SU-DHL-6 (cell line): Measurements from ENCODE around the gene RGS6.

Experiments used
- EZH2phosphoT487 ChIP-seq: fragments of 200-600 bp; sonication (generic), shearing (Covaris generic); conservative IDR thresholded peaks from 2 replicates; pipeline ENCODE4 v1.6.1; 2018; ENCODE audit warnings: mild to moderate bottlenecking, antibody characterized with exemption, low read length, moderate library complexity, mixed read lengths
- TF ChIP-seq, protein P1 (sequence below): fragments of 200-600 bp; sonication (generic); IDR thresholded peaks from one replicate; pipeline ENCODE4 v1.5.1; 2017; ENCODE audit warnings: antibody characterized with exemption, mild to moderate bottlenecking, low read length, moderate library complexity; ENCODE audit not compliant: insufficient read depth, poor library complexity, severe bottlenecking

DNA sequence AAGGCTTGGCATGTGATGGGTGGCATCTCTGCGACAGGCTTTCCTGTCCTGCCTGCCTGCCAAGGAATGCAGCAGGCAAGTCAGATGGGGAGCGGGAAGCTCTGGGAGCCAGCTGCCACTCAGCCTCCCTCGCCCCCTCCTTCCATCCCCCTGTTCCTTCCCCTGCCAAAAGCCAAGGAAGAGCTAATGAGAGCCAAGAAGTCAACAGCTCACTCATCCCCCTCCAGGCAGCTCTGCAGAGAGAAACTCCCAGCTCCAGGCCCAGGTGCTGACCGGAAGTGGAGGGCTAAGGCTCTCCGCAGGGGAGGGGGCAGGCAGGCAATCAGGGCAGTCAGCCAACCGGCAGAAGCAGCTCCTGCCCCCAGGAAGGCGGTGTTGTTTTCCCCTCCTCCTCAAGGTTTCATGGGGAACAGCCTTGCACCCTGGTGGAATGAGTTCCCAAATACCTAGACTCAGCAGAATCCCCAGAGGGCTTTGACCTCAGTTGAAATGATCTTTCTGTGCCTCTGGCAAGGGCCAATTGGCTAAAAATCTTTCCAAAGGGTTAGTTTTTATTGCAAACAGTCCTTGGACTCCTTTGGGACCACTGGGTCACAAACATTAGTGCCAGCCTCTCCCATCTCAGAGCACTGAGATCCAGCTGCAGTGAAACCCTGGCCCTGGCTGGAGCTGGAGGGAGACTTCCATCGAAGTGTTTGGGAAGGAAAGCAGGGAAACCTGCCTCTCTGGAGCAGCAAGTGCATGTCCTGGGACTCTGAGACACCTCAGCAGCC, 612.6 kb downstream of the RGS6 start:
- no peak for TF ChIP-seq EZH2phosphoT487
- TF ChIP-seq, protein P1, sequence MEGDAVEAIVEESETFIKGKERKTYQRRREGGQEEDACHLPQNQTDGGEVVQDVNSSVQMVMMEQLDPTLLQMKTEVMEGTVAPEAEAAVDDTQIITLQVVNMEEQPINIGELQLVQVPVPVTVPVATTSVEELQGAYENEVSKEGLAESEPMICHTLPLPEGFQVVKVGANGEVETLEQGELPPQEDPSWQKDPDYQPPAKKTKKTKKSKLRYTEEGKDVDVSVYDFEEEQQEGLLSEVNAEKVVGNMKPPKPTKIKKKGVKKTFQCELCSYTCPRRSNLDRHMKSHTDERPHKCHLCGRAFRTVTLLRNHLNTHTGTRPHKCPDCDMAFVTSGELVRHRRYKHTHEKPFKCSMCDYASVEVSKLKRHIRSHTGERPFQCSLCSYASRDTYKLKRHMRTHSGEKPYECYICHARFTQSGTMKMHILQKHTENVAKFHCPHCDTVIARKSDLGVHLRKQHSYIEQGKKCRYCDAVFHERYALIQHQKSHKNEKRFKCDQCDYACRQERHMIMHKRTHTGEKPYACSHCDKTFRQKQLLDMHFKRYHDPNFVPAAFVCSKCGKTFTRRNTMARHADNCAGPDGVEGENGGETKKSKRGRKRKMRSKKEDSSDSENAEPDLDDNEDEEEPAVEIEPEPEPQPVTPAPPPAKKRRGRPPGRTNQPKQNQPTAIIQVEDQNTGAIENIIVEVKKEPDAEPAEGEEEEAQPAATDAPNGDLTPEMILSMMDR: no peak
